LHCN-M2 (cell line): ENCODE data around the gene PSMA2. TPM values are rescaled to one million over a fixed set of nuclear protein-coding genes. Genes with fewer than 3 reads are reported as not detected.

Experiments used
- DNase-seq: peaks from one replicate; pipeline ENCODE4 v3.0.0-alpha.2; 2012; ENCODE audit warnings: low read depth
- polyA plus RNA-seq: library from polyadenylated mRNA; unstranded; fragments of >200 nt; gene quantifications from one replicate; pipeline ENCODE4 v1.2.1, GENCODE V29; 2012; ENCODE audit warnings: missing spikeins
- total RNA-seq: library from RNA; depleted of rRNA; stranded (reverse); fragments of >200 nt; gene quantifications from 2 replicates; pipeline ENCODE4 v1.2.3, GENCODE V29; 2014; rRNA removed

PSMA2 gene
- total RNA-seq = 144 and 159 TPM in 2 replicates
- polyA plus RNA-seq = 128 TPM

- peak; percentile 99 for DNase-seq
Observed at GRCh38 chr7:42931834-42932651, at the start of gene PSMA2, which contains the start of gene MRPL32. PSMA2 (minus strand) TSS chr7:42932174; CDS start chr7:42932158, 16 bp downstream. MRPL32 (plus strand) TSS chr7:42932376; CDS start chr7:42932387, 11 bp downstream.

- DNase-seq = no peak
Observed at GRCh38 chr7:42981601-42982000, 49.6 kb upstream of the PSMA2 start.

GRCh38 chr7:42980514-42980913, 48.5 kb upstream of the PSMA2 start:
- DNase-seq = no peak

- DNase-seq = no peak
Observed at GRCh38 chr7:42980084-42980483, 48.1 kb upstream of the PSMA2 start.

- peak; percentile 29 for DNase-seq
Observed at GRCh38 chr7:42978496-42978895, 46.5 kb upstream of the PSMA2 start.

GRCh38 chr7:42976371-42976770, 44.4 kb upstream of the PSMA2 start:
- no peak for DNase-seq

- DNase-seq = peak; percentile 97
Observed at GRCh38 chr7:42972699-42973500, 40.9 kb upstream of the PSMA2 start.

- no peak for DNase-seq
Observed at GRCh38 chr7:42967391-42967790, 35.4 kb upstream of the PSMA2 start.

- no peak for DNase-seq
Observed at GRCh38 chr7:42964849-42965805, 33.2 kb upstream of the PSMA2 start.

- no peak for DNase-seq
Observed at GRCh38 chr7:42964293-42964692, 32.3 kb upstream of the PSMA2 start.

GRCh38 chr7:42961170-42961569, 29.2 kb upstream of the PSMA2 start:
- no peak for DNase-seq

- DNase-seq = no peak
Observed at GRCh38 chr7:42960762-42961161, 28.8 kb upstream of the PSMA2 start.

- no peak for DNase-seq
Observed at GRCh38 chr7:42959549-42959948, 27.6 kb upstream of the PSMA2 start.

GRCh38 chr7:42956062-42956461, 24.1 kb upstream of the PSMA2 start:
- DNase-seq = no peak

- DNase-seq = no peak
Observed at GRCh38 chr7:42953994-42954393, 22.0 kb upstream of the PSMA2 start.

GRCh38 chr7:42952328-42952727, 20.4 kb upstream of the PSMA2 start:
- DNase-seq = no peak

- no peak for DNase-seq
Observed at GRCh38 chr7:42950417-42950816, 18.4 kb upstream of the PSMA2 start.

- DNase-seq = no peak
Observed at GRCh38 chr7:42947521-42947920, 15.5 kb upstream of the PSMA2 start.

GRCh38 chr7:42946627-42946950, 14.6 kb upstream of the PSMA2 start:
- DNase-seq = no peak

- no peak for DNase-seq
Observed at GRCh38 chr7:42945821-42946626, 14.1 kb upstream of the PSMA2 start.
